Duodenal mucosa (tissue), 2 donors: ENCODE results near the gene STPG4.

Source experiments
- H3K27ac ChIP-seq: one replicate; pipeline ENCODE4 v1.7.0; 2013; ENCODE audit warnings: low read depth, low read length
- H3K27me3 ChIP-seq, 2 donors: one replicate each; pipeline ENCODE4 v1.7.0; 2013; ENCODE audit warnings: low read length in 2 of 2, control low read depth in 1 of 2; ENCODE audit not compliant: insufficient read depth in 2 of 2, control insufficient read depth in 1 of 2
- H3K36me3 ChIP-seq, 2 donors: one replicate each; pipeline ENCODE4 v1.7.0; 2013; ENCODE audit warnings: low read length in 2 of 2, control low read depth in 1 of 2; ENCODE audit not compliant: insufficient read depth in 2 of 2, control insufficient read depth in 1 of 2
- H3K4me1 ChIP-seq, 2 donors: one replicate each; pipeline ENCODE4 v1.7.0; 2013; ENCODE audit warnings: low read length in 2 of 2, control low read depth in 1 of 2; ENCODE audit not compliant: insufficient read depth in 2 of 2, control insufficient read depth in 1 of 2
- H3K4me3 ChIP-seq, 2 donors: one replicate each; pipeline ENCODE4 v1.7.0; 2013; ENCODE audit warnings: low read length in 2 of 2, low read depth in 1 of 2
- H3K9ac ChIP-seq, 2 donors: one replicate each; pipeline ENCODE4 v1.7.0; 2013; ENCODE audit warnings: low read length in 2 of 2, low read depth in 1 of 2
- H3K9me3 ChIP-seq, 2 donors: one replicate each; pipeline ENCODE4 v1.7.0; 2013; ENCODE audit warnings: low read length in 2 of 2, control low read depth in 1 of 2; ENCODE audit not compliant: control insufficient read depth in 1 of 2

Gene STPG4, protein sequence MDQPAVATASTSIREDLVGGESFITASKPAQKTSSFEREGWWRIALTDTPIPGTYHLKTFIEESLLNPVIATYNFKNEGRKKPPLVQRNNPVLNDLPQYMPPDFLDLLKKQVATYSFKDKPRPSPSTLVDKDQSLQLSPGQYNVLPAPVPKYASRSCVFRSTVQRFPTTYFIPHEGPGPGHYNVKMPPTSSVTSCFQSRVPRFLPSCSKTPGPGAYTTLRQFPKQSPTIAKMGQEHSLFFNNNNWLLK

DNA sequence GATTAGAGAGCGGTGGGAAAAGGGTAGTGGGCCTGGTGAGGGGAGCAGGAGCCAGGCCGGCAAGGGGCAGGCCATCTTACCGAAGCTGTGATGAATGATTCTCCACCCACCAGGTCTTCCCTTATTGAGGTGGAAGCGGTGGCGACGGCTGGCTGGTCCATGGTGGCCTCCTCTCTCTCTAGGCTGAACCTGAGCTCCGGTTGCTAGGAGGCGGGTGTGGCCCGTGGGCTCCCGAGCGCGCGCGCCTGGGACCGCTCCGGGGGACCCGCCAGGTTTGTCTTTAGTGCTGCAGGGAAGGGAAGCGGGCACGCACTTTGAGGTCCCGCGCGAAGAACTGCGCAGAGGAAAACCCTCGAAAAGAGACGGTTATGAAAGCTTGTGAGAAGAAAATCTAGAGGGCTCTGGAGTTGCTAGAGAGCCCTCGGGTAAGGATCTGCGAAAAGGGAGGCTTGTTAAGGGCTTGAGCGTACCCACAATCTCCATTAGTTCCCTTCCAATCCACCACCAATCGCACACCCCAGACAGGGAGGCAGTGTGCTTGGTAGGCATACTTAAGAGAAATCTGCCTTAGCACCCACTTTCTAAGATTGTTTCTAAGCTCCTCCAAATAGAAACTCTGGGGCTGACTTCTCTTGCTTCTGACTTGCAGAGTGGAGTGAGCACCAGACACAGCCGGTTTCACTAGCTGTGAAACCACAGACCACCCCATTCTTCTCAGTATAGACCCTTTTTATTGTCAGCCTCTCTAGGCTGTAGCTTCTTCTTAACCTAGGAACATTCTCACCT, at the start of gene STPG4:
STPG4 (minus strand) TSS at position 218 of the 786 bp plus-strand sequence; CDS start at position 161, 57 bp downstream.
- peaks cover 28 to 32% of the 10 kb centered on the region in 2 donors for H3K36me3 ChIP-seq
- H3K9ac ChIP-seq = no peak within 1 kb of the TSS
- H3K27ac ChIP-seq = no peak within 1 kb of the TSS
- H3K4me3 ChIP-seq = no peak within 1 kb of the TSS
- H3K27me3 ChIP-seq = no peaks in the 10 kb centered on the region
- no peaks in the 10 kb centered on the region for H3K9me3 ChIP-seq
- H3K4me1 ChIP-seq = no peaks in the 10 kb centered on the region

DNA sequence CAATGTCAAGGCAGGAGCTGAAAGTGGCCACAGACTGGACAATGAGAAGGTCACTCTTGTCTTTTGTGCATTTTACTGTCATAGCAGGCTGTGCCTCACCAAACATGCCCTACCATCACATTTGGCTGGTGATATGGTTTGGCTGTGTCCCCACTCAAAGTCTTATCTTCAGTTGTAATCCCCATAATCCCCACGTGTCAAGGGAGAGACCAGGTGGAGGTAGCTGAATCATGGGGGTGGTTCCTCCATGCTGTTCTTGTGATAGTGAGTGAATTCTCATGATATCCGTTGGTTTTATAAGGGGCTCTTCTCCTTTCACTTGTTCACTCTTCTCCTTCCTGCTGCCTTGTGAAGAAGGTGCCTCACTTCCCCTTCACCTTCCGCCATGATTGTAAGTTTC, 49.6 kb upstream of the STPG4 start:
- H3K27me3 ChIP-seq = no peaks in the 10 kb centered on the region
- no peak overlapping the region for H3K9ac ChIP-seq
- no peaks in the 10 kb centered on the region for H3K36me3 ChIP-seq

DNA sequence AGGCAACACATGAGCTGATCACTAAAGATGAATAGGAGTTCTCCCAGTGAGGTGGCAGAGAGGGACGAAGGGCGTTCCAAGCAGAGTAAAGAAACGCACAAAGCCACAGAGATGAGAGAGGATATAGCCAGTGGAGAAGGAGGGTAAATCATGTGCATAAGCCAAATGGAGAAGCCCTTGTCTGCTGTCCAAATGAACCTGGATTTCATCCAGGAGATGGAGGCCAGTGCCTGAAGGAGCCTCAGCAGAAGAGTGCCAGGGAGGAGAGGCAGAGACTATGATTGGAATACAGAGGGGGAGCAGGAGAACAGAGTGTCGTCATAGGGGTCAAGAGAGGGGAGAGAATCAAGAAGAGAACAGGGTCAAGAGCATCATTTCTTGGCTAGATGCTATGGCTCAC, 48.9 kb upstream of the STPG4 start:
- H3K9me3 ChIP-seq = no peaks in the 10 kb centered on the region
- H3K27ac ChIP-seq = no peak overlapping the region

More for the DNA sequence above, 49.6 kb upstream of the STPG4 start:
- no peaks in the 10 kb centered on the region for H3K9me3 ChIP-seq
- H3K27ac ChIP-seq = no peak overlapping the region
- no peak overlapping the region for H3K4me3 ChIP-seq
- peaks cover 9 to 22% of the 10 kb centered on the region in 2 donors for H3K4me1 ChIP-seq

DNA sequence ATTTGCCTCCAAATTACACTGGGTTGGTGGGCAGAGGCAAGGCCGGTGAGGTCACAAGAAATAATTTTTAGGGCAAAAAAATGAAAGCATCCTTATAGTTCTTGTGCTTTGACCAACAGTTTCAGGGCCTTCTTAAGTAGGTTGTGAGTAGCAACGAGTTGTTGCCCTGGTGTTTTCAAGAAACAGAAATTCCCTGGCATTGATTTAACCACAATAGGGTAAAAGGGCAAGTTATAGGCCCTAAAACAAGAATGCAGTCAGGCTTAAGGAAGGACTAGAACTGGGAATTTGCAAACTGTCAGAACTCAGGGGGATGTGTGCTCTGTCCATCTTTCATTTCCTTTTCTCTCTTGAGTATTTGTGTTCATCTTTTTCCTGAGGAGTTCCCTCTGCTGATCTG, 46.1 kb upstream of the STPG4 start:
- Histone ChIP-seq H3K4me3 (no peak overlapping the region), H3K27ac (no peak overlapping the region), H3K27me3 (no peaks in the 10 kb centered on the region), H3K4me1 (peaks cover 9 to 11% of the 10 kb centered on the region in 2 donors), H3K36me3 (no peaks in the 10 kb centered on the region), H3K9ac (no peak overlapping the region), H3K9me3 (no peaks in the 10 kb centered on the region)

More for the DNA sequence above, 48.9 kb upstream of the STPG4 start:
- no peaks in the 10 kb centered on the region for H3K27me3 ChIP-seq
- H3K4me1 ChIP-seq = peaks cover 9 to 19% of the 10 kb centered on the region in 2 donors
- H3K9ac ChIP-seq = no peak overlapping the region
- no peaks in the 10 kb centered on the region for H3K36me3 ChIP-seq
- no peak overlapping the region for H3K4me3 ChIP-seq

DNA sequence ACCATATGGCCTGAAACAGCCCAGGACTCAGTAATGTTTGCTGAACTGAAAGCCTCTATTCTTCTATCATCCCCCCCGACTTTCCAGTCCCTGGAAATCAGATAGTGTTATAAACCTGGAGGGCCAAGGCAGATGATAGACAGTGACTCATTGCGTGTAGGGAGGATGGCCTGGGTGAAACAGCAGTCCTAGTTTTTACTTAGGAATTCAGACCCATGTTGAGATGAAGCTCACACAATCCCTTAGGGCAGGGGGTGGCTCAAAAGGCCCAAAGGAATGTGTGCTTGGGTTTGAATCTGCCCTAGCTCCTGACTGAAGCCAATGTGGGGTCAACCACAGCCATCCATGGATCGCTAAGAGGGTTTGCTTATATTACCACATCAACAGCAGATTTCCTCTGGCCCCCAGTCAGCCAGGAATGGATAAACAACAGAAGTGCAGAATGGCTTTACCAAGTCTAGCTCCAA, 43.9 kb upstream of the STPG4 start:
- H3K9ac ChIP-seq = no peak overlapping the region
- H3K36me3 ChIP-seq = no peaks in the 10 kb centered on the region
- no peaks in the 10 kb centered on the region for H3K27me3 ChIP-seq
- H3K4me1 ChIP-seq = no peaks in the 10 kb centered on the region
- H3K27ac ChIP-seq = no peak overlapping the region
- no peak overlapping the region for H3K4me3 ChIP-seq
- H3K9me3 ChIP-seq = no peaks in the 10 kb centered on the region

DNA sequence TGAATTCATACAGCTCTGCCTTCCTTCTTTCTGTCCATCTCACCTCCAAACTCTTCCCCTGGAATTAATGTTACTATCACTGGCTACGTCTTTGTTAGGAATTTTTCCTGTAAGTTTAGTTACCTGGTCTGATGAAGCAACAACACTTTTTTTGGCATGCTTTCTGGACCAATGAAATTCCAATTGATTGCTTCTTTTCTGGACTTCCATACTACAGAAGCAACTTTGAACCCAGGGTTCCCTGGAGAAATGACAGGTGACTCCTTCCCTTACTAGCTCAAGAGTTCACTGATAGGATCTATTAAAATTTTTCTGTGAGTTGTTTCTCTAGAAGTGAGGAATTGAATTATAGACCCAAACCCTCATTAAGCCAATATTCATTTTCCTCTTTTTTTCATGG, 41.4 kb upstream of the STPG4 start:
- peaks cover 0 to 3% of the 10 kb centered on the region in 2 donors for H3K4me1 ChIP-seq
- no peaks in the 10 kb centered on the region for H3K9me3 ChIP-seq
- no peak overlapping the region for H3K27ac ChIP-seq
- no peaks in the 10 kb centered on the region for H3K27me3 ChIP-seq
- no peak overlapping the region for H3K4me3 ChIP-seq
- H3K36me3 ChIP-seq = no peaks in the 10 kb centered on the region
- no peak overlapping the region for H3K9ac ChIP-seq

DNA sequence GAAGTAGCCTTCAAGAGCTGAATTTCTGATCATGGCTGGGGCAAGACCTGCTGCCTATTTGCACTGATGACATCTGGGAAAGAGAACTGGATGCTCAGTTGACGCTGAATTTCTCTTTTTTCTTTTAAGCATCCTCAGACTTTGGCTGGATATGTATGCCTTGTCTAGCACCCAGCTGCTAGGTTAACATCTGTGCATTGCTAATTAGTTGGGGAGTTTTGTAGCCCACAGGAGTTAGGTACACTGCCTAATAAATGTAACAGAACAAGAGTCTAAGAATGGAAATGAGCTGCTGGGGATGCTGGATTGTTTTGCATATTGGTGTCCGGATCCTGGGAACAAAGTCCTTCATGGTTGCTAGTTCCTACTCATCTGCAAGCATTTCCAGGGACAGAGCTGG, 40.9 kb upstream of the STPG4 start:
- no peaks in the 10 kb centered on the region for H3K36me3 ChIP-seq
- no peak overlapping the region for H3K4me3 ChIP-seq
- H3K9ac ChIP-seq = no peak overlapping the region

DNA sequence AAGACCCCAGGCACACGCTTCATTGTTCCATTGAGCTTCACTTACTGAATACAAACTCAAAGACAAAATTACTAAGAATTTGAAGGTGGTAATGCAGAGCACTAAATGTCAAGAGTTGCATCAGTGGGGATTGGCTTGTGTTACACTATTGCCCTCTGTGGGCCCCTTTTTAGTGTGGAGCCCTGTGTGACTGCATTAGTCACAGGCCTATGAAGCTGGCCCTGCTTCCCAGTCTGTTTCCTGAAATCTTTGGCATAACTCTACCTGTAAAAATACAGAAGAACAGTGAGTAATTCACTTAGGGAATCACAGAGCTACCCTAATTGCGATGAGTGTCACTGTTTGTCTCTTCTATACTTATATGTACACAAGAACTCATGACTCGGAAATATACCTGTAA, 40.0 kb upstream of the STPG4 start:
- no peaks in the 10 kb centered on the region for H3K36me3 ChIP-seq
- H3K9ac ChIP-seq = no peak overlapping the region
- no peaks in the 10 kb centered on the region for H3K9me3 ChIP-seq
- H3K27me3 ChIP-seq = no peaks in the 10 kb centered on the region
- H3K4me3 ChIP-seq = no peak overlapping the region
- H3K4me1 ChIP-seq = peaks cover 5 to 6% of the 10 kb centered on the region in 2 donors
- H3K27ac ChIP-seq = no peak overlapping the region

More for the DNA sequence above, 40.9 kb upstream of the STPG4 start:
- H3K27me3 ChIP-seq = no peaks in the 10 kb centered on the region
- H3K27ac ChIP-seq = no peak overlapping the region
- peaks cover 0 to 3% of the 10 kb centered on the region in 2 donors for H3K4me1 ChIP-seq
- H3K9me3 ChIP-seq = no peaks in the 10 kb centered on the region

DNA sequence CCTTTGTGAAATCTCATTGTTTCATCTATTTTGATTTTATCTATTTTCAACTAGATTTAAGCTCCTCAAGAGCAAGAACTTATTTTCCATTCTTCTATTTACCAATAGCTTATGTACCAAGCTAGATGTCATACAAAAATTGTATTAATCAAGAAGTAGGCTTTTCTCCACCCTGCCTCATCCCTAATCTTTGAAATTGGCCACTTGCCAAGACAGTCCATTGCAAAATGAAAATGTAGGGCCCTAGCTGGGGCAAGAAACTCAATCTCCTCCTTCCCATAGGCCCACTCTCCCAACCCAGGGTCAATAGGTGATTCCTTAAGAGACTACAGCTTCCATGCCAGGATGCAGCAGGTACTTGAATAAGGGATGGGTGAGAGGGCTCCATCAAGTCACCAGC, 39.3 kb upstream of the STPG4 start:
- Histone ChIP-seq H3K27ac (no peak overlapping the region), H3K4me1 (peaks cover 7 to 11% of the 10 kb centered on the region in 2 donors), H3K9ac (no peak overlapping the region), H3K36me3 (no peaks in the 10 kb centered on the region), H3K27me3 (no peaks in the 10 kb centered on the region), H3K9me3 (no peaks in the 10 kb centered on the region), H3K4me3 (no peak overlapping the region)

DNA sequence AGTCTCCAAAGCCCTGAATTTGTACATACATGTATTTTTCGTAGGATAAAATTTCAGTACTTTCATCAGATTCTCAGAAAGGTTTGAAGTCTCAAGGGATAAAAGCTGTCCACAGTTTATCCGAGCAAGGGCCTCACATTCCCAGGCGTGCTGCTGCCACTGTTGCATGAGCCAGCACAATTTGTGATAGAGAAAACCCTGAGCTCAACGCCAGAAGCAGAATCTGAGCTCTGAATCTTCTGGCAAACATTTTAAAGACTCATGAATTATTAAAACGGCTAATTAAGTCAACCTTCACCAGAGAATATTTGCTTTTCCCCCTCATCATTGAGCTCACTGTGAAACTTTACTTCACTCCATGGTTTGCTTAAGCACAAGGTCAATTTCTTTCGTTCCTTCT, 38.5 kb upstream of the STPG4 start:
- Histone ChIP-seq H3K4me3 (no peak overlapping the region), H3K27ac (no peak overlapping the region), H3K9ac (no peak overlapping the region), H3K27me3 (no peaks in the 10 kb centered on the region), H3K4me1 (peaks cover 7 to 14% of the 10 kb centered on the region in 2 donors), H3K9me3 (no peaks in the 10 kb centered on the region), H3K36me3 (no peaks in the 10 kb centered on the region)
